Mammary epithelial cell (primary cell): Measurements from ENCODE around the gene RGS9BP.

Experiments
- EZH2 ChIP-seq: IDR thresholded peaks from 2 replicates; pipeline ENCODE4 v1.6.1; 2012; ENCODE audit warnings: low read length, inconsistent platforms, borderline replicate concordance
- TF ChIP-seq, protein P1 (sequence below), 2 donors: IDR thresholded peaks in 1 of 2; conservative IDR thresholded peaks in 1 of 2; 2 replicates each; pipeline ENCODE4 v1.5.1; 2011 to 2012; ENCODE audit warnings: inconsistent platforms in 2 of 2, low read length in 2 of 2, mild to moderate bottlenecking in 2 of 2, control low read depth in 1 of 2, low read depth in 1 of 2; ENCODE audit not compliant: insufficient read depth in 1 of 2; ENCODE audit errors: extremely low read depth in 1 of 2

DNA sequence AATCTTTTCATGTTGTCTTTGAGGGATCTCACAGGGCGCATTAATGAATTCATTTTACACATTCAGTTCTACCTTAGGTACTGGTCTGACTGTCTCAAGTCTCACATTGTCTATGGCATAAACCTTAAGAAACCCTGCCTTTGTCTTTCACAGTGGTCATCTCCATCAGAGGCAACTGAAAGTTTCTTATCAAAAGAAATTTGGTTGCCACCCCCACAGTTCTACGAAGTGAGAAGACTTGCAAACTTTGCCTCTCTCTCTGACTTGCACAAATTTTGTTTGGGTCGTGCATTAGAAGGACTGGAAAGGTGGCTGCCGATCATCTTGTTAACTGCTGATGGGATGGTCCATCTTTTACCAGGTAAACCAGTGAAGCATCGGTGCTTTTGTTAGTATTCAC is 33.4 kb downstream of the RGS9BP start:
- TF ChIP-seq, protein P1, sequence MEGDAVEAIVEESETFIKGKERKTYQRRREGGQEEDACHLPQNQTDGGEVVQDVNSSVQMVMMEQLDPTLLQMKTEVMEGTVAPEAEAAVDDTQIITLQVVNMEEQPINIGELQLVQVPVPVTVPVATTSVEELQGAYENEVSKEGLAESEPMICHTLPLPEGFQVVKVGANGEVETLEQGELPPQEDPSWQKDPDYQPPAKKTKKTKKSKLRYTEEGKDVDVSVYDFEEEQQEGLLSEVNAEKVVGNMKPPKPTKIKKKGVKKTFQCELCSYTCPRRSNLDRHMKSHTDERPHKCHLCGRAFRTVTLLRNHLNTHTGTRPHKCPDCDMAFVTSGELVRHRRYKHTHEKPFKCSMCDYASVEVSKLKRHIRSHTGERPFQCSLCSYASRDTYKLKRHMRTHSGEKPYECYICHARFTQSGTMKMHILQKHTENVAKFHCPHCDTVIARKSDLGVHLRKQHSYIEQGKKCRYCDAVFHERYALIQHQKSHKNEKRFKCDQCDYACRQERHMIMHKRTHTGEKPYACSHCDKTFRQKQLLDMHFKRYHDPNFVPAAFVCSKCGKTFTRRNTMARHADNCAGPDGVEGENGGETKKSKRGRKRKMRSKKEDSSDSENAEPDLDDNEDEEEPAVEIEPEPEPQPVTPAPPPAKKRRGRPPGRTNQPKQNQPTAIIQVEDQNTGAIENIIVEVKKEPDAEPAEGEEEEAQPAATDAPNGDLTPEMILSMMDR (conservative IDR thresholded peaks at IDR 0.05 in 1 of 2, IDR thresholded peaks at IDR 0.05 in 1 of 2; ENCODE audit: extremely low read depth in 1 of 2, insufficient read depth in 1 of 2, low read depth in 1 of 2, low read length in 2 of 2), result no peak
- TF ChIP-seq EZH2, result no peak
